AG10803 (cell line): ENCODE measurements around the gene PDZD2.
"Not testable (repeated sequence)": the region's sequence is repeated elsewhere in the genome, so short reads cannot be mapped to it uniquely, and the experiment has no call there.

ENCODE experiments used
- DNase-seq: peaks from one replicate; pipeline ENCODE4 v3.0.0; 2010; ENCODE audit warnings: low read depth
- H3K4me3 ChIP-seq: 2 replicates; pipeline ENCODE4 v1.5.1; 2011; ENCODE audit warnings: mild to moderate bottlenecking, low read length, control low read depth
- CTCF ChIP-seq: conservative IDR thresholded peaks from 2 replicates; pipeline ENCODE4 v1.5.1; 2011; ENCODE audit warnings: mild to moderate bottlenecking, low read length, control low read depth, inconsistent platforms

PDZD2 gene

GRCh38 chr5:31763424-31763823 lies 124.5 kb downstream of the PDZD2 start:
- no peak overlapping the region for H3K4me3 ChIP-seq
- DNase-seq = no peak
- no peak for TF ChIP-seq CTCF

GRCh38 chr5:31764687-31765086 lies 125.8 kb downstream of the PDZD2 start:
- not testable (repeated sequence) for DNase-seq, H3K4me3 ChIP-seq

GRCh38 chr5:31767335-31768031 lies 128.6 kb downstream of the PDZD2 start:
- H3K4me3 ChIP-seq = no peak overlapping the region
- TF ChIP-seq CTCF = no peak
- no peak for DNase-seq

GRCh38 chr5:31768046-31768445 lies 129.1 kb downstream of the PDZD2 start:
- no peak for DNase-seq
- TF ChIP-seq CTCF = no peak

GRCh38 chr5:31768784-31769183 lies 129.9 kb downstream of the PDZD2 start:
- no peak overlapping the region for H3K4me3 ChIP-seq
- no peak for TF ChIP-seq CTCF
- no peak for DNase-seq

More at GRCh38 chr5:31768046-31768445, 129.1 kb downstream of the PDZD2 start:
- no peak overlapping the region for H3K4me3 ChIP-seq

- H3K4me3 ChIP-seq = no peak overlapping the region
- no peak for TF ChIP-seq CTCF
- DNase-seq = no peak
These were observed 130.6 kb downstream of the PDZD2 start for GRCh38 chr5:31769530-31769929.

- no peak for DNase-seq
- H3K4me3 ChIP-seq = no peak overlapping the region
- TF ChIP-seq CTCF = no peak
These were observed 131.3 kb downstream of the PDZD2 start for GRCh38 chr5:31770132-31770720.
